ENCODE measurements around the gene SNRPB2.

Gene SNRPB2

DNA sequence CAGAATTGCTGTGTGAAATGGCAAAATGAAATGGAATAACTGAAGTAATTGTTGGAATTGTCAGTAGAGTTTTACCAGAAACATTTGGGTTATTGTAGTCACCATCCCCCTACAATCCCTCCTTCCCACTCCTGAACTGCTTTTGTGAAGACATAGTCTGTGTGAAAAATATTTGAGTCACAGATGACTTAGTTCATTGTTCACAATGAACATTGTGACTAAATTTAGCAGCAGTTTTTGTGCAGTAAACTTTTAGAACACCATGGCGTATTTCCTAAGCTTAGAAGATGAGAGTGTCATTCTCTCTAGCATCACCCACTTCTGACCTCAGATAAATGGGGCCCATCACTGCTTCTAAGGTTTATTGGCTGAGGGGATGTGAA, 29.3 kb downstream of the SNRPB2 start:
- TF ChIP-seq, protein P1, sequence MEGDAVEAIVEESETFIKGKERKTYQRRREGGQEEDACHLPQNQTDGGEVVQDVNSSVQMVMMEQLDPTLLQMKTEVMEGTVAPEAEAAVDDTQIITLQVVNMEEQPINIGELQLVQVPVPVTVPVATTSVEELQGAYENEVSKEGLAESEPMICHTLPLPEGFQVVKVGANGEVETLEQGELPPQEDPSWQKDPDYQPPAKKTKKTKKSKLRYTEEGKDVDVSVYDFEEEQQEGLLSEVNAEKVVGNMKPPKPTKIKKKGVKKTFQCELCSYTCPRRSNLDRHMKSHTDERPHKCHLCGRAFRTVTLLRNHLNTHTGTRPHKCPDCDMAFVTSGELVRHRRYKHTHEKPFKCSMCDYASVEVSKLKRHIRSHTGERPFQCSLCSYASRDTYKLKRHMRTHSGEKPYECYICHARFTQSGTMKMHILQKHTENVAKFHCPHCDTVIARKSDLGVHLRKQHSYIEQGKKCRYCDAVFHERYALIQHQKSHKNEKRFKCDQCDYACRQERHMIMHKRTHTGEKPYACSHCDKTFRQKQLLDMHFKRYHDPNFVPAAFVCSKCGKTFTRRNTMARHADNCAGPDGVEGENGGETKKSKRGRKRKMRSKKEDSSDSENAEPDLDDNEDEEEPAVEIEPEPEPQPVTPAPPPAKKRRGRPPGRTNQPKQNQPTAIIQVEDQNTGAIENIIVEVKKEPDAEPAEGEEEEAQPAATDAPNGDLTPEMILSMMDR (IDR thresholded peaks at IDR 0.05; ENCODE audit: insufficient read depth, low read length, poor library complexity, severe bottlenecking) = no peak
- DNase-seq (ENCODE audit: extremely low read depth, insufficient read length) = no peak
- H3K27me3 ChIP-seq (replicated peaks; ENCODE audit: control insufficient read depth, insufficient read depth, low read length) = no peaks in the 10 kb centered on the region

DNA sequence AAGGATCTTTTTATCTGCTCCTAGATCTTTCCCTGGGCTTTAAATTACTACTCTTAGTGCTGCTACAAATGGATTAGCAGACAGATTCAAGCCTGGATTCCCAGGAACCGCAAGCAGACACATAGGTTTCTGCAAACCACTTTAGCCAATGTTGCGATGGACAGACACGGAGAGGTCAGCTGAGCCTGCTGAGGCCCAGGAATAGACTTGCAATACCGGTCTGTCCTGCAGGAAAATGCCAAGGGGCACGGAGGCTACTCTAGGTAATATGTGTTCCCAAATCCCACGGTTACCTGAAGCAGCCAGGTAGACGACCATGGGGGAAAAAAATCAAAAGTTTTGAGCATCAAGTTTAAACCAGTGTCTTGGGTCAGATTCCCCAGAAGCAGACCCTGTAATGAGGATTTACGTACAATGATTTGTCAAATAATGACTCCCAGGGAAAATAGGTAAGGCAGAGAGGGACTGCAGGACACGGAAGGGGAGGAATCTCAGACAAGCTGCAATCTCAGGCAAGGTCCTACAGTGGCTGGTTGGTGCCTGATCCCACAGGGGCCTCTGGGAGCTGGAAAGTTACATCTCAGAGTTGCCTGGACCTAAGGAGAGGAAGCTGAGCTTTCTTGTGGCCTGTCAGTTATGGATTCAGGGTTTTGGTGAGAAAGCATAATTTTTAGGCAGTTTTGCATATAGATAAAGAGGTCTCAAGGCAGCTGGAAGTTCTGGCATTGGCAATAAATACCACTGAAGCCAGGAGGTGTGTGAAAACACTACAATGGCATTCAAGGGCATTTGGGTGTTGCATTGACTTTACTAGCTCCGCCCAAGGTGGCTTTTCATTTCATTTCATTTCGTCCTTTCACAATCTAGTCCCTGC, 30.8 kb downstream of the SNRPB2 start:
- Histone ChIP-seq H3K27me3 (replicated peaks; ENCODE audit: control insufficient read depth, insufficient read depth, low read length) (no peaks in the 10 kb centered on the region; the same call in 1 of the 2 replicates), H3K4me3 (replicated peaks; ENCODE audit: low read depth, low read length) (no peak overlapping the region)
- TF ChIP-seq, protein P1 (IDR thresholded peaks at IDR 0.05; ENCODE audit: insufficient read depth, low read length, poor library complexity, severe bottlenecking) = no peak

More for the DNA sequence above, 29.3 kb downstream of the SNRPB2 start:
- Histone ChIP-seq H3K4me3 (replicated peaks; ENCODE audit: low read depth, low read length) (no peak overlapping the region), H3K36me3 (ENCODE audit: control insufficient read depth, insufficient read depth, low read length) (no peaks in the 10 kb centered on the region)

DNA sequence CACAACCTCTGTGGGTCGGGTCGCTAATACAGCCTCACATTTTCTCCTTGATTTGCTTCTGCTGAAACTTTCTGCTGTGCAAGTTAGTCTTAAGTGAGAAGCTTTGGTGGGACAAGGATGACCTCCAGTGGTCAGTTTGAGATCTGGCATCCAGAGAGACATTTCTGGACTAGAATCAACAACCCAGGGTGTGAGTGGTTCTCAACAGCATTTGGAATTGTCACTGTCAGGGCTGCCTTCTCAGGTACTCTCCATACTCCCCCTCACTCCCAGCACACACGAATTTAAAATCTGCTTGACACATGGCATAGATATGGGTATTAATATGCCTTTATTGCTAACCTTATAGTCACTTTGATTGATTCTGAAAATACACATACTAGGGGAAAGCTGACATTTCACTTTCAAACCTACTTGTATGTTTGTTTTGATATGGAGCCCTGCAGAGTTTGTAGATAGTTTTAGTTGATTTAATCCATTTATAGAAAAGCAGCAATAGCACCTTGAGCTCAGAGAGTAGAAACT, 31.5 kb downstream of the SNRPB2 start:
- no peak for DNase-seq (ENCODE audit: extremely low read depth, insufficient read length)
- no peak overlapping the region for H3K4me3 ChIP-seq (replicated peaks; ENCODE audit: low read depth, low read length)
- no peaks in the 10 kb centered on the region; the same call in 1 of the 2 replicates for H3K27me3 ChIP-seq (replicated peaks; ENCODE audit: control insufficient read depth, insufficient read depth, low read length)

More for the DNA sequence above, 30.8 kb downstream of the SNRPB2 start:
- no peaks in the 10 kb centered on the region for H3K36me3 ChIP-seq (ENCODE audit: control insufficient read depth, insufficient read depth, low read length)
- no peak for DNase-seq (ENCODE audit: extremely low read depth, insufficient read length)

DNA sequence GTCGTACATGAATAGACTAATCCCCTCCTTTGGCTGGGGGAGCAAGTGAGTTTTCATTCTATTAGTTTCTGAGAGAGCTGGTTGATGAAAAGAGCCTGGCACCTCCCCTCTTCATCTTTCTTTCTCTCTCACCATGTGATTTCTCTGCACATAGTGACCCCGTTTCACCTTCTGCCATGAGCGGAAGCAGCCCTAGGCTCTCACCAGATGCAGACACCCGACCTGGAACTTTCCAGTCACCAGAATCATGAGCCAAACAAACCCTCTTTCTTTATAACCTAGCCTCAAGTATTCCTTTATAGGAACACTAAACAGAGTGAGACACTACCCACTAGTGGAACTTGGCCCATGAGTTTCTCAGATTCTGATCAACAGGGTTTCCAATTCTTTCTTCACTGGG, 34.7 kb downstream of the SNRPB2 start:
- no peak for DNase-seq (ENCODE audit: extremely low read depth, insufficient read length)
- Histone ChIP-seq H3K36me3 (ENCODE audit: control insufficient read depth, insufficient read depth, low read length) (no peaks in the 10 kb centered on the region), H3K27me3 (replicated peaks; ENCODE audit: control insufficient read depth, insufficient read depth, low read length) (no peaks in the 10 kb centered on the region; the same call in 1 of the 2 replicates), H3K4me3 (replicated peaks; ENCODE audit: low read depth, low read length) (no peak overlapping the region)
- TF ChIP-seq, protein P1 (IDR thresholded peaks at IDR 0.05; ENCODE audit: insufficient read depth, low read length, poor library complexity, severe bottlenecking) = no peak

More for the DNA sequence above, 31.5 kb downstream of the SNRPB2 start:
- no peaks in the 10 kb centered on the region for H3K36me3 ChIP-seq (ENCODE audit: control insufficient read depth, insufficient read depth, low read length)
- TF ChIP-seq, protein P1 (IDR thresholded peaks at IDR 0.05; ENCODE audit: insufficient read depth, low read length, poor library complexity, severe bottlenecking) = peak; percentile 74

DNA sequence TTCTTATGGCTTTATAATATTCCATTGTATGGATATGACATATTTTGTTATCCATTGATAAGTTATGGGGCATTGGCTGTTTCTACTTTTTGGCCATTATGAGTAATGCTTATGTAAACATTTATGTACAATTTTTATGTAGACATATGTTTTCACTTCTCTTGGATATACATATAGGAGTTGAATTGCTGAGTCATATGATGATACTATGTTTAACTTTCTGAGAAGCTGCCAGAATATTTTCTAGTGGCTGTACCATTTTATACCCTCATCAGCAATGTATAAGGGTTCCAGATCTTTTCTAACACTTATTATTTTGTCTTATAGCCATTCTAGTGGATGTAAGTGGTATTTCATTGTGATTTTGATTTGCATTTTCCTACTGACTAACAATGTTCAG, 41.4 kb downstream of the SNRPB2 start:
- no peak for DNase-seq (ENCODE audit: extremely low read depth, insufficient read length)
- Histone ChIP-seq H3K27me3 (replicated peaks; ENCODE audit: control insufficient read depth, insufficient read depth, low read length) (no peaks in the 10 kb centered on the region; the same call in 1 of the 2 replicates), H3K36me3 (ENCODE audit: control insufficient read depth, insufficient read depth, low read length) (no peaks in the 10 kb centered on the region), H3K4me3 (replicated peaks; ENCODE audit: low read depth, low read length) (no peak overlapping the region)
- TF ChIP-seq, protein P1 (IDR thresholded peaks at IDR 0.05; ENCODE audit: insufficient read depth, low read length, poor library complexity, severe bottlenecking) = no peak

All from GM06990 (cell line).